Measurements from ENCODE around the gene GSTM4. TPM values are rescaled to one million over a fixed set of nuclear protein-coding genes. Genes with fewer than 3 reads are reported as not detected.

Gene GSTM4
- total RNA-seq, 2 experiments from 2014 or later, result 8.3 to 10.5 TPM

GRCh38 chr1:109624201-109625010, 31.5 kb upstream of the GSTM4 start:
- Mint-ChIP-seq H3K27me3 (no peaks in the 10 kb centered on the region), H3K27ac (peak overlapping the region; percentile 59), H3K4me1 (ENCODE audit: low read depth) (peaks cover 29% of the 10 kb centered on the region), H3K9me3 (no peaks in the 10 kb centered on the region), H3K4me3 (no peak overlapping the region), H3K36me3 (ENCODE audit: low read depth) (peaks cover 27% of the 10 kb centered on the region)
- ChIA-PET CTCF (interaction anchor here (1.2 to 3.6 kb wide), 3 partner anchors 11 to 79 kb away, joined by 3 to 23 read pairs (median 21); no protein-coding TSS in a partner anchor), POLR2A (interaction anchor here (0.7 to 2.1 kb wide), 3 partner anchors 13 to 190 kb away, joined by 3 to 10 read pairs (median 5); partner anchors contain the start of gene GNAI3)
- TF ChIP-seq, protein P1, sequence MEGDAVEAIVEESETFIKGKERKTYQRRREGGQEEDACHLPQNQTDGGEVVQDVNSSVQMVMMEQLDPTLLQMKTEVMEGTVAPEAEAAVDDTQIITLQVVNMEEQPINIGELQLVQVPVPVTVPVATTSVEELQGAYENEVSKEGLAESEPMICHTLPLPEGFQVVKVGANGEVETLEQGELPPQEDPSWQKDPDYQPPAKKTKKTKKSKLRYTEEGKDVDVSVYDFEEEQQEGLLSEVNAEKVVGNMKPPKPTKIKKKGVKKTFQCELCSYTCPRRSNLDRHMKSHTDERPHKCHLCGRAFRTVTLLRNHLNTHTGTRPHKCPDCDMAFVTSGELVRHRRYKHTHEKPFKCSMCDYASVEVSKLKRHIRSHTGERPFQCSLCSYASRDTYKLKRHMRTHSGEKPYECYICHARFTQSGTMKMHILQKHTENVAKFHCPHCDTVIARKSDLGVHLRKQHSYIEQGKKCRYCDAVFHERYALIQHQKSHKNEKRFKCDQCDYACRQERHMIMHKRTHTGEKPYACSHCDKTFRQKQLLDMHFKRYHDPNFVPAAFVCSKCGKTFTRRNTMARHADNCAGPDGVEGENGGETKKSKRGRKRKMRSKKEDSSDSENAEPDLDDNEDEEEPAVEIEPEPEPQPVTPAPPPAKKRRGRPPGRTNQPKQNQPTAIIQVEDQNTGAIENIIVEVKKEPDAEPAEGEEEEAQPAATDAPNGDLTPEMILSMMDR (IDR thresholded peaks at IDR 0.05), result no peak
- DNase-seq (no peak), ATAC-seq (no peak)
- intact Hi-C loops (cut with micrococcal nuclease), result loop anchor here (5.0 kb wide), 1 partner anchor 77 kb away; the partner anchor contains the start of gene GNAI3

DNA sequence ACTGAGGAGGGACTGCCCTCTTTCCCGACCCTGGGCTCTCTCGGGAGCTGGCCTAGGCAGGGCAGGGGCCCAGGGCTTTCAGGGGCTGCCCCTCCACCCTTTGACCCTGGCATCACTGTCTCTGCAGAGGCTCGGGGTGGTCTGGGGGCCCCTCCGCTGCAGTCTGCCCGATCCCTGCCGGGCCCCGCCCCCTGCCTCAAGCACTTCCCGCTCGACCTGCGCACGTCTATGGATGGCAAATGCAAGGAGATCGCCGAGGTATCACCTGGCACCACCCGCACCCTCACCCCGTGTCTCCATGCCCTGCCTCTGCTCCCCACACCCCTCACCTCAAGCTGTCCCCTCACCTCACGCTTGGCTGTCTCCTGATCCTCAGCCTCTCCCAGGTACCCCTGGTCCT, 30.7 kb upstream of the GSTM4 start:
- ChIA-PET CTCF (interaction anchor here (0.8 to 3.6 kb wide), 4 partner anchors 10 to 80 kb away, joined by 3 to 23 read pairs (median 12); no protein-coding TSS in a partner anchor), POLR2A (interaction anchor here (1.3 to 2.1 kb wide), 2 partner anchors 13 to 77 kb away, joined by 5 to 10 read pairs; partner anchors contain the start of gene GNAI3)
- intact Hi-C loops (cut with micrococcal nuclease), result no loop called here
- TF ChIP-seq, protein P1 (IDR thresholded peaks at IDR 0.05), result no peak
- ATAC-seq (no peak), DNase-seq (no peak)
- H3K9me3 Mint-ChIP-seq, result no peaks in the 10 kb centered on the region
- peak overlapping the region; percentile 59 for H3K27ac Mint-ChIP-seq
- H3K4me3 Mint-ChIP-seq, result no peak overlapping the region
- no peaks in the 10 kb centered on the region for H3K27me3 Mint-ChIP-seq
- peaks cover 30% of the 10 kb centered on the region for H3K36me3 Mint-ChIP-seq (ENCODE audit: low read depth)
- peaks cover 29% of the 10 kb centered on the region for H3K4me1 Mint-ChIP-seq (ENCODE audit: low read depth)

DNA sequence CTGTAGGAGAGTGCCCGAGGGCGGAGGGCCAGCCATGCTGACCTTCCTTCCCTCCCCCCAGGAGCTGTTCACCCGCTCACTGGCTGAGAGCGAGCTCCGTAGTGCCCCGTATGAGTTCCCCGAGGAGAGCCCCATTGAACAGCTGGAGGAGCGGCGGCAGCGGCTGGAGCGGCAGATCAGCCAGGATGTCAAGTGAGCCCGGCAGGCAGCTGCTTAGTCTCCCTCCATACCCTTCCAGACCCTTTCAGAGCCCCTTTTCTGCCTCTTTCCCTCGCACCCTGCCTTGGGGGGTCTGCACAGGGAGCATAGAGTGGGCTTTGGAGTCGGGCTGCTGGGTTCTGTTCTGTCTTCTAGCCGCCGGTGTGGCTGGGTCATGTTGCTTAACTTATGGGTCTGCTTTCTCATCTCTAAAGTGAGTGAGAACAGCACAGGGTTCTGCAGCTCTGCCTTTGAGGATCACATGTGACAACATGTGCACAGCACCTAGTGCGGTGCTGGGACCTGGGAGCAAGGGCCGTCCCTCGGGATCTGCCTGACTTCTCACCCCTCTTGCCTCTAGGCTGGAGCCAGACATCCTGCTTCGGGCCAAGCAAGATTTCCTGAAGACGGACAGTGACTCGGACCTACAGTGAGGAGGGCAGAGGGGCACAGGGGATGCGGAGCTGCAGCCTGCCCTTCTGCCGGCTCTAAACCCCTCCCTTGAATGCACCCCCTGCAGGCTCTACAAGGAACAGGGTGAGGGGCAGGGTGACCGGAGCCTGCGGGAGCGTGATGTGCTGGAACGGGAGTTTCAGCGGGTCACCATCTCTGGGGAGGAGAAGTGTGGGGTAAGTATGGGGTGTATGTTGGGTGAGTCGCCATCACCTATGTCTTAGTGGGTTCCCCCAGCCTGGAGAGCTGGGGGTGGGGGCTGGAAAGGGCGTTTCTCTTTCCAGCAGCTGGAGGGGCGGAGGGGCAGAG, 30.0 kb upstream of the GSTM4 start:
- no peaks in the 10 kb centered on the region for H3K27me3 Mint-ChIP-seq
- H3K36me3 Mint-ChIP-seq (ENCODE audit: low read depth), result peaks cover 31% of the 10 kb centered on the region
- peaks cover 29% of the 10 kb centered on the region for H3K4me1 Mint-ChIP-seq (ENCODE audit: low read depth)
- ATAC-seq (no peak), DNase-seq (no peak)
- CTCF ChIA-PET, result interaction anchor here (0.8 to 18.5 kb wide), 4 partner anchors 12 to 84 kb away, joined by 4 to 294 read pairs (median 9); partner anchors contain the start of gene GPR61
- no peaks in the 10 kb centered on the region for H3K9me3 Mint-ChIP-seq
- TF ChIP-seq, protein P1 (IDR thresholded peaks at IDR 0.05), result no peak
- no peak overlapping the region for H3K4me3 Mint-ChIP-seq
- H3K27ac Mint-ChIP-seq, result peak overlapping the region; percentile 59
- POLR2A ChIA-PET, result interaction anchor here (1.3 to 2.1 kb wide), 2 partner anchors 12 to 77 kb away, joined by 5 to 10 read pairs; partner anchors contain the start of gene GNAI3
- intact Hi-C loops (cut with micrococcal nuclease), result no loop called here

DNA sequence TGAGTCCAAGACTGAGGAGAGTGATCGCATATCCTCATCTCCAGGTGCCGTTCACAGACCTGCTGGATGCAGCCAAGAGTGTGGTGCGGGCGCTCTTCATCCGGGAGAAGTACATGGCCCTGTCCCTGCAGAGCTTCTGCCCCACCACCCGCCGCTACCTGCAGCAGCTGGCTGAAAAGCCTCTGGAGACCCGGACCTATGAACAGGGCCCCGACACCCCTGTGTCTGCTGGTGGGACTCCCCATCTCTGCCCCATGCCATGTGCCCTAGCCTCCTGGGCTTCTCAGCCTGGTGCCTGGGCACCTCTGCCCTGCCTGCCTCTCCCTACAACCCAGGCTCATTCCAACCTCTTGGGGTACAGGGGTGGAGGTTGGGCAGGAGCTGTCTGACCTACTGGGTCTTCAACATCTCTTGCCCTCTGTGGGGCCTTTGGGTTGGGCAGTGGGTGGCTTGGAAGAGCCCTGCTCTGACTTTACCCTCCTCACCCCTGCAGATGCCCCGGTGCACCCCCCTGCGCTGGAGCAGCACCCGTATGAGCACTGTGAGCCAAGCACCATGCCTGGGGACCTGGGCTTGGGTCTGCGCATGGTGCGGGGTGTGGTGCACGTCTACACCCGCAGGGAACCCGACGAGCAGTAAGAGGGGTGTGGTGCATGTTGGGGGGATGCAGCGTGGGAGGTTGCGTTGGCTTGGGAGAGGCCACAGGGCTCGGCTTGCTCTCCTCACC, 29.1 kb upstream of the GSTM4 start:
- POLR2A ChIA-PET, result no interaction called here

More for the DNA sequence above, 29.1 kb upstream of the GSTM4 start:
- H3K4me1 Mint-ChIP-seq (ENCODE audit: low read depth), result peaks cover 27% of the 10 kb centered on the region
- H3K9me3 Mint-ChIP-seq, result no peaks in the 10 kb centered on the region
- no peak overlapping the region for H3K27ac Mint-ChIP-seq
- CTCF ChIA-PET, result interaction anchor here (1.3 to 18.5 kb wide), 4 partner anchors 11 to 85 kb away, joined by 3 to 294 read pairs (median 9); partner anchors contain the start of genes GNAI3 and GPR61
- no peaks in the 10 kb centered on the region for H3K27me3 Mint-ChIP-seq
- DNase-seq (no peak), ATAC-seq (no peak)
- H3K36me3 Mint-ChIP-seq (ENCODE audit: low read depth), result peaks cover 32% of the 10 kb centered on the region
- H3K4me3 Mint-ChIP-seq, result no peak overlapping the region
- intact Hi-C loops (cut with micrococcal nuclease), result no loop called here
- TF ChIP-seq, protein P1 (IDR thresholded peaks at IDR 0.05), result no peak
